GM18868 (cell line): ENCODE measurements around the gene PHTF1.
A peak's percentile ranks its signal among the peaks of the same experiment; 100 is the strongest.

ENCODE experiments used
- ATAC-seq: cut with Tn5 transposase; IDR thresholded peaks from one replicate; pipeline ENCODE4 v1.9.1; 2021; ENCODE audit warnings: mild to moderate bottlenecking, moderate library complexity; ENCODE audit not compliant: unreplicated experiment

Gene PHTF1

GRCh38 chr1:113670650-113671049, 88.6 kb downstream of the PHTF1 start:
- no peak for ATAC-seq

- no peak for ATAC-seq
Observed at GRCh38 chr1:113669988-113670387, 89.3 kb downstream of the PHTF1 start.

GRCh38 chr1:113666126-113666525, 93.2 kb downstream of the PHTF1 start:
- ATAC-seq = no peak

- no peak for ATAC-seq
Observed at GRCh38 chr1:113665071-113665470, 94.2 kb downstream of the PHTF1 start.

GRCh38 chr1:113663165-113663951, 95.9 kb downstream of the PHTF1 start:
- ATAC-seq = no peak

GRCh38 chr1:113662101-113662500, 97.2 kb downstream of the PHTF1 start:
- ATAC-seq = no peak

GRCh38 chr1:113660088-113660487, 99.2 kb downstream of the PHTF1 start:
- no peak for ATAC-seq

- ATAC-seq = no peak
Observed at GRCh38 chr1:113659556-113659955, 99.7 kb downstream of the PHTF1 start.

GRCh38 chr1:113659035-113659434, 100.3 kb downstream of the PHTF1 start:
- no peak for ATAC-seq

GRCh38 chr1:113657556-113658063, 101.7 kb downstream of the PHTF1 start:
- no peak for ATAC-seq

GRCh38 chr1:113657126-113657525, 102.2 kb downstream of the PHTF1 start:
- ATAC-seq = peak; percentile 56

- ATAC-seq = no peak
Observed at GRCh38 chr1:113654883-113655282, 104.4 kb downstream of the PHTF1 start.

GRCh38 chr1:113653741-113654140, 105.5 kb downstream of the PHTF1 start:
- no peak for ATAC-seq

- ATAC-seq = no peak
Observed at GRCh38 chr1:113652771-113653170, 106.5 kb downstream of the PHTF1 start.

- no peak for ATAC-seq
Observed at GRCh38 chr1:113648478-113648877, 110.8 kb downstream of the PHTF1 start.

- no peak for ATAC-seq
Observed at GRCh38 chr1:113647164-113647563, 112.1 kb downstream of the PHTF1 start.
